SHP77 treated with DMSO at 0.1 percent for 48 hours (cell line): ENCODE measurements around the gene MTARC1.

Experiments used
- DNase-seq: peaks from one replicate; lab custom pipeline; 2025; lab: John Stamatoyannopoulos, UW

The MTARC1 gene

GRCh38 chr1:220786337-220787068 is at the start of gene MTARC1:
TSS of gene MTARC1 (plus strand) at chr1:220786913. CDS start at chr1:220786945, 32 bp downstream.
- DNase-seq, result peak; percentile 66

GRCh38 chr1:220741349-220741748 is 45.4 kb upstream of the MTARC1 start:
- no peak for DNase-seq

GRCh38 chr1:220741825-220742224 is 44.9 kb upstream of the MTARC1 start:
- no peak for DNase-seq

- no peak for DNase-seq
Measured at GRCh38 chr1:220742520-220742919, 44.2 kb upstream of the MTARC1 start.

- DNase-seq, result no peak
Measured at GRCh38 chr1:220746851-220747250, 39.9 kb upstream of the MTARC1 start.

GRCh38 chr1:220747437-220748088 is 39.1 kb upstream of the MTARC1 start:
- DNase-seq, result no peak

GRCh38 chr1:220748089-220748934 is 38.4 kb upstream of the MTARC1 start, which contains the start of gene MTARC2:
TSS of gene MTARC2 (plus strand) at chr1:220748322. CDS start at chr1:220748532, 210 bp downstream.
- DNase-seq, result no peak

- no peak for DNase-seq
Measured at GRCh38 chr1:220748936-220749335, 37.8 kb upstream of the MTARC1 start.

GRCh38 chr1:220750131-220750515 is 36.6 kb upstream of the MTARC1 start:
- no peak for DNase-seq

- DNase-seq, result no peak
Measured at GRCh38 chr1:220751111-220751510, 35.6 kb upstream of the MTARC1 start.

GRCh38 chr1:220754212-220754917 is 32.3 kb upstream of the MTARC1 start:
- DNase-seq, result no peak

- DNase-seq, result no peak
Measured at GRCh38 chr1:220754918-220755295, 31.8 kb upstream of the MTARC1 start.

GRCh38 chr1:220755309-220755708 is 31.4 kb upstream of the MTARC1 start:
- no peak for DNase-seq

GRCh38 chr1:220757441-220757840 is 29.3 kb upstream of the MTARC1 start:
- no peak for DNase-seq

GRCh38 chr1:220759147-220759546 is 27.6 kb upstream of the MTARC1 start:
- DNase-seq, result no peak

GRCh38 chr1:220761688-220762427 is 24.9 kb upstream of the MTARC1 start:
- DNase-seq, result no peak

- DNase-seq, result no peak
Measured at GRCh38 chr1:220764757-220765156, 22.0 kb upstream of the MTARC1 start.

- DNase-seq, result no peak
Measured at GRCh38 chr1:220767312-220768125, 19.2 kb upstream of the MTARC1 start.

GRCh38 chr1:220768126-220768601 is 18.5 kb upstream of the MTARC1 start:
- no peak for DNase-seq

- DNase-seq, result no peak
Measured at GRCh38 chr1:220769205-220769604, 17.5 kb upstream of the MTARC1 start.
